B cell (primary cell): ENCODE measurements around the gene ARL4A. TPM values are rescaled to one million over a fixed set of nuclear protein-coding genes. Genes with fewer than 3 reads are reported as not detected.
"Not testable (repeated sequence)": the region's sequence is repeated elsewhere in the genome, so short reads cannot be mapped to it uniquely, and the experiment has no call there.

Experiments used
- ATAC-seq: fragments of 200-7000 bp; cut with Tn5 transposase; one replicate; pipeline ENCODE4 v1.10.0; 2021; ENCODE audit warnings: low read depth, mild to moderate bottlenecking, moderate number of reproducible peaks, moderate library complexity
- CTCF ChIA-PET: fragments of 350-600 bp; sonication (Branson Sonifier 250); formaldehyde crosslinking; loops from one replicate; lab custom pipeline; 2021; ENCODE audit warnings: antibody characterized with exemption, inconsistent platforms; lab: Charles Lee
- POLR2A ChIA-PET: fragments of 350-600 bp; sonication (Branson Sonifier 250); formaldehyde crosslinking; loops from one replicate; lab custom pipeline; 2021; ENCODE audit warnings: antibody characterized with exemption; lab: Charles Lee
- DNase-seq: peaks from one replicate; pipeline ENCODE4 v3.0.0; 2013
- H2AFZ ChIP-seq: 2 replicates; pipeline ENCODE4 v1.6.1; 2012; ENCODE audit warnings: mild to moderate bottlenecking, low read depth, low read length; ENCODE audit not compliant: insufficient read depth, poor library complexity, severe bottlenecking
- H3K27ac ChIP-seq, 2 donors: 1 replicate in 1 of 2; 2 replicates in 1 of 2; pipeline ENCODE4 v1.5.1; 2012 to 2013; ENCODE audit warnings: low read length in 2 of 2, mild to moderate bottlenecking in 2 of 2, moderate library complexity in 1 of 2
- H3K27me3 ChIP-seq, 4 experiments: fragments of 200-600 bp in 1 of 4; sonication (generic) in 1 of 4; replicated peaks in 1 of 4; 1 replicate in 2 of 4; 2 replicates in 2 of 4; pipeline versions ENCODE4 v1.6.1 to v1.7.0; 2013 to 2016; ENCODE audit warnings: low read length in 3 of 4, mild to moderate bottlenecking in 2 of 4, mixed read lengths in 1 of 4, moderate library complexity in 1 of 4; ENCODE audit not compliant: insufficient read depth in 4 of 4, control insufficient read depth in 3 of 4; ENCODE audit errors: control extremely low read depth in 1 of 4
- H3K36me3 ChIP-seq, 2 experiments: replicated peaks in 1 of 2; 1 replicate in 1 of 2; 2 replicates in 1 of 2; pipeline versions ENCODE4 v1.6.1 to v1.7.1; 2013; ENCODE audit warnings: low read length in 1 of 2; ENCODE audit not compliant: insufficient read depth in 2 of 2, control insufficient read depth in 1 of 2; ENCODE audit errors: control extremely low read depth in 1 of 2, extremely low read depth in 1 of 2
- H3K4me1 ChIP-seq, 2 donors: fragments of 200-600 bp in 1 of 2; sonication (generic) in 1 of 2; 1 replicate in 1 of 2; 2 replicates in 1 of 2; pipeline versions ENCODE4 v1.5.1 to v1.6.1; 2013 to 2017; ENCODE audit warnings: low read length in 2 of 2; ENCODE audit not compliant: control insufficient read depth in 2 of 2, insufficient read depth in 2 of 2
- H3K4me2 ChIP-seq: replicated peaks from 2 replicates; pipeline ENCODE3; 2012; ENCODE audit warnings: mild to moderate bottlenecking, low read depth, low read length; ENCODE audit not compliant: poor library complexity, severe bottlenecking
- H3K4me3 ChIP-seq, 5 experiments: fragments of 200-600 bp in 1 of 5; sonication (generic) in 1 of 5; 1 replicate in 3 of 5; 2 replicates in 2 of 5; pipeline versions ENCODE4 v1.5.1 to v1.7.0; 2011 to 2016; ENCODE audit warnings: low read length in 4 of 5, mild to moderate bottlenecking in 4 of 5, low read depth in 2 of 5, control low read depth in 1 of 5, moderate library complexity in 1 of 5; ENCODE audit not compliant: insufficient read depth in 1 of 5; ENCODE audit errors: control extremely low read depth in 1 of 5, extremely low read depth in 1 of 5
- H3K79me2 ChIP-seq: fragments of 200-600 bp; sonication (generic); one replicate; pipeline ENCODE4 v1.6.0; 2016; ENCODE audit warnings: low read length; ENCODE audit not compliant: control insufficient read depth, insufficient read depth
- H3K9ac ChIP-seq: fragments of 200-600 bp; sonication (generic); 2 replicates; pipeline ENCODE4 v1.6.1; 2017; ENCODE audit warnings: mild to moderate bottlenecking, low read length, moderate library complexity
- H3K9me3 ChIP-seq, 3 donors: one replicate each; pipeline versions ENCODE4 v1.6.1 to v1.7.1; 2013; ENCODE audit warnings: low read length in 2 of 3; ENCODE audit not compliant: control insufficient read depth in 2 of 3, insufficient read depth in 1 of 3; ENCODE audit errors: control extremely low read depth in 1 of 3
- H4K20me1 ChIP-seq: 2 replicates; pipeline ENCODE4 v1.6.0; 2012; ENCODE audit warnings: mild to moderate bottlenecking, low read length; ENCODE audit not compliant: insufficient read depth, control insufficient read depth, poor library complexity, severe bottlenecking
- H3K27ac Mint-ChIP-seq: one replicate; pipeline ENCODE4 v1.8.0; 2021; ENCODE audit warnings: mixed read lengths
- H3K27me3 Mint-ChIP-seq: one replicate; pipeline ENCODE4 v1.8.0; 2021; ENCODE audit warnings: mixed read lengths
- H3K4me1 Mint-ChIP-seq: one replicate; pipeline ENCODE4 v1.8.0; 2021; ENCODE audit warnings: mixed read lengths
- H3K4me3 Mint-ChIP-seq: one replicate; pipeline ENCODE4 v1.8.0; 2021; ENCODE audit warnings: mixed read lengths
- H3K9me3 Mint-ChIP-seq: one replicate; pipeline ENCODE4 v1.8.0; 2022; ENCODE audit warnings: mixed read lengths; ENCODE audit not compliant: insufficient read depth
- EZH2 ChIP-seq: IDR thresholded peaks from 2 replicates; pipeline ENCODE4 v1.6.1; 2012; ENCODE audit warnings: borderline replicate concordance, low read depth, mild to moderate bottlenecking, moderate library complexity, low read length; ENCODE audit not compliant: insufficient read depth, poor library complexity, severe bottlenecking
- WGBS: methylation state at CpG from one replicate; pipeline ENCODE4 v1.1.5; 2013; ENCODE audit warnings: missing lambda C conversion rate; ENCODE audit not compliant: insufficient coverage; 5-methylcytosine and 5-hydroxymethylcytosine counted together
- intact Hi-C: fragments of 100-400 bp; cut with micrococcal nuclease; formaldehyde crosslinking; loops from one replicate; pipeline ENCODE4 v1.10.0; 2022
- polyA plus RNA-seq: library from polyadenylated mRNA; depleted of rRNA; stranded (reverse); fragments of >200 nt; gene quantifications from 2 replicates; pipeline ENCODE4 v1.2.3, GENCODE V29; 2012
- total RNA-seq, 2 donors: library from RNA; stranded (reverse); fragments of 120-200 nt in 1 of 2; gene quantifications; 1 replicate in 1 of 2; 2 replicates in 1 of 2; pipeline versions ENCODE4 v1.2.3 to v1.2.4, GENCODE V29; 2013 to 2022
- TF ChIP-seq, protein P1 (sequence below): fragments of 200-600 bp; IDR thresholded peaks from one replicate; pipeline ENCODE4 v1.8.0; 2022; ENCODE audit warnings: antibody characterized with exemption, mild to moderate bottlenecking

Gene ARL4A
- total and polyA plus RNA-seq, 2 donors (not counting 1 experiment from before 2014, with no cell fraction given): 14.2 to 100 TPM

DNA sequence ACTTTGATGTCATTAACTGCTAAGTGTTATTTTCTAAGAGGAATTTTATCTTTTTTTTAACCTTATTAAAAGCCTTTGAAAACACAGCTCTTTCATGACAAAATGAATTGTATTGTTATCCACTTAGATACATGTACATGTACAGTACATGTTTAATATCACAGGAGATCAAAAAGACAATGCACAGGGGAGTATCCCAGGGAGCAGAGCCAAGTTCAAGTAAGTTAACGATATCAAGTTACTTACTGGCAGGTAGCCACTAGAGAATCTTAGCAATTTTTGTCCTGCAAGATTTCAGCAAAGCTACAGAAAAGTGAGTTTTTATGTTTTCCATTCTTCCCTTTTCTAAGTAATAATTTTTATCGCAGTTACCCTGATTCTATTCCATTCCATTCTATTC, 33.9 kb upstream of the ARL4A start:
- DNase-seq (no peak), ATAC-seq (no peak)
- Histone ChIP-seq H3K4me3 (no peak overlapping the region), H2AFZ (no peak overlapping the region), H3K4me1 (no peaks in the 10 kb centered on the region), H3K9me3 (no peaks in the 10 kb centered on the region), H3K27me3 (no peaks in the 10 kb centered on the region), H4K20me1 (no peaks in the 10 kb centered on the region), H3K79me2 (no peaks in the 10 kb centered on the region), H3K4me2 (no peak overlapping the region), H3K27ac (no peak overlapping the region), H3K9ac (no peak overlapping the region), H3K36me3 (no peaks in the 10 kb centered on the region)
- POLR2A ChIA-PET: no interaction called here
- Mint-ChIP-seq H3K4me1 (no peaks in the 10 kb centered on the region), H3K27me3 (no peaks in the 10 kb centered on the region), H3K27ac (no peak overlapping the region), H3K4me3 (no peak overlapping the region), H3K9me3 (no peaks in the 10 kb centered on the region)
- intact Hi-C loops: no loop called here
- CTCF ChIA-PET: interaction anchor here (0.7 to 1.0 kb wide), 2 partner anchors 188 to 609 kb away, joined by 4 to 5 read pairs; no protein-coding TSS in a partner anchor
- 100% methylated on average over 1 of the region's 2 CpGs for WGBS
- no peak for TF ChIP-seq EZH2
- TF ChIP-seq, protein P1, sequence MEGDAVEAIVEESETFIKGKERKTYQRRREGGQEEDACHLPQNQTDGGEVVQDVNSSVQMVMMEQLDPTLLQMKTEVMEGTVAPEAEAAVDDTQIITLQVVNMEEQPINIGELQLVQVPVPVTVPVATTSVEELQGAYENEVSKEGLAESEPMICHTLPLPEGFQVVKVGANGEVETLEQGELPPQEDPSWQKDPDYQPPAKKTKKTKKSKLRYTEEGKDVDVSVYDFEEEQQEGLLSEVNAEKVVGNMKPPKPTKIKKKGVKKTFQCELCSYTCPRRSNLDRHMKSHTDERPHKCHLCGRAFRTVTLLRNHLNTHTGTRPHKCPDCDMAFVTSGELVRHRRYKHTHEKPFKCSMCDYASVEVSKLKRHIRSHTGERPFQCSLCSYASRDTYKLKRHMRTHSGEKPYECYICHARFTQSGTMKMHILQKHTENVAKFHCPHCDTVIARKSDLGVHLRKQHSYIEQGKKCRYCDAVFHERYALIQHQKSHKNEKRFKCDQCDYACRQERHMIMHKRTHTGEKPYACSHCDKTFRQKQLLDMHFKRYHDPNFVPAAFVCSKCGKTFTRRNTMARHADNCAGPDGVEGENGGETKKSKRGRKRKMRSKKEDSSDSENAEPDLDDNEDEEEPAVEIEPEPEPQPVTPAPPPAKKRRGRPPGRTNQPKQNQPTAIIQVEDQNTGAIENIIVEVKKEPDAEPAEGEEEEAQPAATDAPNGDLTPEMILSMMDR: no peak

DNA sequence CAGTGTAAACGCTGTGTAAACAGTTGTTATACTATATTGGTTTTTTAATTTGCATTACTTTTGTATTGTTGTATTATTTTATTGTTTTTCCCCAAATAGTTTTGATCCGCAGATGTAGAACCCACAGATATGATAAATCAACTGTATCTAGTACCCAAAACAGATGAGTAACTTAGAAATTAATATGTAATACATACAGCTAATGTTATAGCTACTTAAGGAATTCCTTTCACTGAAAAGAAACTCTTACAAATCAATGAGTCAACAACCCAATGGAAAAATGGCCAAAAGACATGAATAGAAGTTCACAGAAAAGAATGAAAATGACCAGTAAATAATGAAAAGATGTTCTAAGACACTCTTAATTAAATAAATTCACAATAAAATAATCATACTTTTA, 32.3 kb upstream of the ARL4A start:
- intact Hi-C loops: no loop called here
- H3K27ac ChIP-seq: no peak overlapping the region

DNA sequence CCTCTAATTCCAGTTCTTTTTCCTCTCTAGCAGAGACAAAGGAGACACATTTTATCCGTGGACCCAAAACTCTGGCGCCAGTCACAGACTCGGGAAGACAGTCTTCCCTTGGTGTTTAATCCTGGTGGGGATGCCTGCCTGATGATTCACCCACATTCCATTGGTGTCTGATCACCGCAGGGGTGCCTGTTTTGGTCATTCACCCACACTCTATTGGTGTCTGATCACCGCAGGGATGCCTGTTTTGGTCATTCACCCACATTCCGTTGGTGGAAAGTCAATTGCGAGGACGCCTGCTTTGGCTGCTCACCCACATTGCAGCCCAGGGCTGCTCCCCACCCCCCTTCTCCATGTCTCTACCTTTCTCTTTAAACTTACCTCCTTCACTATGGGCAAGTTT, 27.0 kb upstream of the ARL4A start:
- H3K4me3 Mint-ChIP-seq, POLR2A ChIA-PET, H3K4me1 ChIP-seq, H3K79me2 ChIP-seq, H4K20me1 ChIP-seq, H3K4me3 ChIP-seq, H3K9ac ChIP-seq, H3K27ac Mint-ChIP-seq, H2AFZ ChIP-seq, H3K36me3 ChIP-seq, ATAC-seq, H3K9me3 Mint-ChIP-seq, H3K27me3 ChIP-seq, H3K4me2 ChIP-seq, intact Hi-C loops, H3K9me3 ChIP-seq, H3K27me3 Mint-ChIP-seq, H3K4me1 Mint-ChIP-seq, H3K27ac ChIP-seq, CTCF ChIA-PET, DNase-seq: not testable (repeated sequence)
- WGBS: 94% methylated on average over 8 of the region's 8 CpGs

More for the DNA sequence above, 32.3 kb upstream of the ARL4A start:
- no peak overlapping the region for H2AFZ ChIP-seq
- Mint-ChIP-seq H3K27me3 (no peaks in the 10 kb centered on the region), H3K9me3 (no peaks in the 10 kb centered on the region), H3K27ac (no peak overlapping the region), H3K4me3 (no peak overlapping the region), H3K4me1 (no peaks in the 10 kb centered on the region)
- H3K27me3 ChIP-seq: no peaks in the 10 kb centered on the region
- no CpG with 5 or more reads among the region's 2 CpGs for WGBS
- ATAC-seq (no peak), DNase-seq (no peak)
- ChIA-PET POLR2A (no interaction called here), CTCF (no interaction called here)
- H3K9me3 ChIP-seq: no peaks in the 10 kb centered on the region
- no peak for TF ChIP-seq EZH2
- TF ChIP-seq, protein P1: no peak
- no peaks in the 10 kb centered on the region for H3K36me3 ChIP-seq
- no peaks in the 10 kb centered on the region for H4K20me1 ChIP-seq
- H3K4me1 ChIP-seq: no peaks in the 10 kb centered on the region
- H3K4me2 ChIP-seq: no peak overlapping the region
- H3K4me3 ChIP-seq: no peak overlapping the region
- no peak overlapping the region for H3K9ac ChIP-seq
- H3K79me2 ChIP-seq: no peaks in the 10 kb centered on the region
